H1 (cell line): Measurements from ENCODE around the gene PRKN. TPM values are rescaled to one million over a fixed set of nuclear protein-coding genes. Genes with fewer than 3 reads are reported as not detected.

ENCODE experiments used
- CTCF ChIA-PET: fragments of 300-600 bp; sonication (Branson Sonifier 250); formaldehyde crosslinking; loops from one replicate; lab custom pipeline; 2021; ENCODE audit not compliant: partially characterized antibody; lab: Charles Lee
- POLR2A ChIA-PET: fragments of 300-600 bp; sonication (Branson Sonifier 250); formaldehyde crosslinking; loops from one replicate; lab custom pipeline; 2021; ENCODE audit warnings: inconsistent platforms; ENCODE audit not compliant: partially characterized antibody; lab: Charles Lee
- DNase-seq, 2 experiments: peaks; one replicate each; pipeline versions ENCODE4 v3.0.0 to v3.0.0-alpha.2; 2010 to 2022; ENCODE audit warnings: low spot score in 2 of 2, low read depth in 1 of 2, mixed read lengths in 1 of 2
- FAIRE-seq: peaks from 2 replicates; lab custom pipeline; 2011; peaks lifted over from hg19 to GRCh38; lab: Jason Lieb, UNC
- H2AFZ ChIP-seq: 2 replicates; pipeline ENCODE4 v1.8.1; 2012; ENCODE audit warnings: low read length, inconsistent platforms
- H2AK5ac ChIP-seq: 2 replicates; pipeline ENCODE4 v1.6.1; 2013; ENCODE audit warnings: low read depth, low read length
- H2BK120ac ChIP-seq: replicated peaks from 2 replicates; pipeline ENCODE3; 2013; ENCODE audit warnings: low read depth, low read length, inconsistent platforms
- H2BK12ac ChIP-seq: 2 replicates; pipeline ENCODE4 v1.6.1; 2013; ENCODE audit warnings: low read depth, low read length
- H2BK15ac ChIP-seq: 2 replicates; pipeline ENCODE4 v1.6.1; 2013; ENCODE audit warnings: low read length
- H2BK20ac ChIP-seq: 2 replicates; pipeline ENCODE4 v1.6.1; 2013; ENCODE audit warnings: low read length
- H2BK5ac ChIP-seq: 2 replicates; pipeline ENCODE4 v1.6.1; 2013; ENCODE audit warnings: low read depth, low read length
- H3K14ac ChIP-seq: 2 replicates; pipeline ENCODE4 v1.6.1; 2013; ENCODE audit warnings: inconsistent platforms; ENCODE audit not compliant: insufficient read length
- H3K18ac ChIP-seq: 2 replicates; pipeline ENCODE4 v1.6.1; 2013; ENCODE audit warnings: low read length; ENCODE audit errors: extremely low read depth
- H3K23ac ChIP-seq: 2 replicates; pipeline ENCODE4 v1.6.1; 2013; ENCODE audit warnings: inconsistent platforms; ENCODE audit not compliant: insufficient read length
- H3K23me2 ChIP-seq: 2 replicates; pipeline ENCODE4 v1.6.1; 2013; ENCODE audit warnings: low read depth, low read length
- H3K27ac ChIP-seq: 2 replicates; pipeline ENCODE4 v1.6.1; 2011; ENCODE audit warnings: low read depth, low read length, inconsistent platforms
- H3K27me3 ChIP-seq, 4 experiments: replicated peaks in 1 of 4; 1 replicate in 1 of 4; 2 replicates in 3 of 4; pipeline versions ENCODE4 v1.6.1 to v1.8.1; 2011 to 2013; ENCODE audit warnings: low read length in 3 of 4, mild to moderate bottlenecking in 3 of 4, inconsistent platforms in 2 of 4, mixed read lengths in 2 of 4, moderate library complexity in 1 of 4; ENCODE audit not compliant: control insufficient read depth in 3 of 4, insufficient read depth in 3 of 4; ENCODE audit errors: extremely low read depth in 1 of 4
- H3K36me3 ChIP-seq, 4 experiments: 2 replicates each; pipeline versions ENCODE4 v1.6.1 to v1.8.1; 2011 to 2013; ENCODE audit warnings: mild to moderate bottlenecking in 4 of 4, low read length in 3 of 4, moderate library complexity in 2 of 4, control low read depth in 1 of 4, inconsistent platforms in 1 of 4; ENCODE audit not compliant: insufficient read depth in 4 of 4, control insufficient read depth in 2 of 4
- H3K4ac ChIP-seq: replicated peaks from 2 replicates; pipeline ENCODE3; 2013; ENCODE audit warnings: low read length, low read depth, mixed read lengths, inconsistent platforms; ENCODE audit not compliant: insufficient read length
- H3K4me1 ChIP-seq, 4 experiments: replicated peaks in 1 of 4; 1 replicate in 1 of 4; 2 replicates in 3 of 4; pipeline versions ENCODE4 v1.6.1 to v1.8.1; 2011 to 2013; ENCODE audit warnings: low read length in 3 of 4, inconsistent platforms in 2 of 4, mixed read lengths in 1 of 4; ENCODE audit not compliant: insufficient read depth in 4 of 4, control insufficient read depth in 3 of 4
- H3K4me2 ChIP-seq, 2 experiments: 2 replicates each; pipeline versions ENCODE4 v1.6.1 to v1.8.1; 2011 to 2013; ENCODE audit warnings: low read depth in 2 of 2, low read length in 2 of 2, control low read depth in 1 of 2, inconsistent platforms in 1 of 2, mild to moderate bottlenecking in 1 of 2; ENCODE audit not compliant: insufficient read depth in 1 of 2
- H3K4me3 ChIP-seq, 4 experiments: fragments of 200-600, 300-600 bp in 1 of 4; sonication (generic), shearing (Covaris generic), sonication (Bioruptor Twin) in 1 of 4; 2 replicates each; pipeline versions ENCODE4 v1.5.1 to v1.8.1; 2011 to 2016; ENCODE audit warnings: low read length in 4 of 4, low read depth in 3 of 4, control low read depth in 2 of 4, inconsistent platforms in 2 of 4, mild to moderate bottlenecking in 2 of 4, mixed read lengths in 1 of 4, moderate library complexity in 1 of 4; ENCODE audit not compliant: insufficient read depth in 2 of 4; ENCODE audit errors: extremely low read depth in 1 of 4
- H3K56ac ChIP-seq: replicated peaks from 2 replicates; pipeline ENCODE3; 2013; ENCODE audit warnings: low read depth, mild to moderate bottlenecking, mixed read lengths, low read length, inconsistent platforms; ENCODE audit not compliant: insufficient read length
- H3K79me1 ChIP-seq: 2 replicates; pipeline ENCODE4 v1.6.1; 2013; ENCODE audit warnings: low read depth, low read length, control low read depth
- H3K79me2 ChIP-seq, 2 experiments: 2 replicates each; pipeline versions ENCODE4 v1.6.1 to v1.8.1; 2012 to 2013; ENCODE audit warnings: low read length in 2 of 2, mild to moderate bottlenecking in 2 of 2, inconsistent platforms in 1 of 2; ENCODE audit not compliant: insufficient read depth in 2 of 2, control insufficient read depth in 1 of 2
- H3K9ac ChIP-seq, 4 experiments: replicated peaks in 1 of 4; 1 replicate in 1 of 4; 2 replicates in 3 of 4; pipeline versions ENCODE4 v1.6.1 to v1.8.1; 2011 to 2013; ENCODE audit warnings: low read depth in 3 of 4, low read length in 3 of 4, control low read depth in 2 of 4, mild to moderate bottlenecking in 2 of 4, moderate library complexity in 2 of 4, inconsistent platforms in 1 of 4; ENCODE audit errors: extremely low read depth in 1 of 4
- H3K9me3 ChIP-seq, 2 experiments: 2 replicates each; pipeline versions ENCODE4 v1.6.1 to v1.8.1; 2012 to 2013; ENCODE audit warnings: mild to moderate bottlenecking in 2 of 2, moderate library complexity in 2 of 2, control low read depth in 1 of 2, inconsistent platforms in 1 of 2, low read depth in 1 of 2, low read length in 1 of 2, mixed read lengths in 1 of 2; ENCODE audit not compliant: insufficient read depth in 2 of 2
- H4K20me1 ChIP-seq, 2 experiments: replicated peaks in 1 of 2; 2 replicates each; pipeline versions ENCODE3 to v1.8.1; 2011 to 2013; ENCODE audit warnings: inconsistent platforms in 2 of 2, low read length in 2 of 2, mild to moderate bottlenecking in 1 of 2; ENCODE audit not compliant: insufficient read depth in 2 of 2, control insufficient read depth in 1 of 2
- H4K5ac ChIP-seq: 2 replicates; pipeline ENCODE4 v1.6.1; 2013; ENCODE audit warnings: low read length, low read depth, mixed read lengths, inconsistent platforms; ENCODE audit not compliant: insufficient read length
- H4K8ac ChIP-seq: 2 replicates; pipeline ENCODE4 v1.8.0; 2013; ENCODE audit warnings: mild to moderate bottlenecking, moderate library complexity, low read length, inconsistent platforms; ENCODE audit not compliant: insufficient read depth; ENCODE audit errors: extremely low read depth
- H4K91ac ChIP-seq: replicated peaks from 2 replicates; pipeline ENCODE3; 2013; ENCODE audit warnings: low read length, mixed read lengths, inconsistent platforms; ENCODE audit not compliant: insufficient read length
- CTCF ChIP-seq, 3 experiments: IDR thresholded peaks; 1 replicate in 2 of 3; 2 replicates in 1 of 3; pipeline versions ENCODE4 v1.5.1 to v1.6.1; 2011; ENCODE audit warnings: low read length in 3 of 3, mild to moderate bottlenecking in 3 of 3, inconsistent platforms in 2 of 3, low read depth in 1 of 3, moderate library complexity in 1 of 3; ENCODE audit not compliant: insufficient read depth in 1 of 3; ENCODE audit errors: control extremely low read depth in 1 of 3
- RAD21 ChIP-seq, 2 experiments: IDR thresholded peaks in 1 of 2; conservative IDR thresholded peaks in 1 of 2; 2 replicates each; pipeline ENCODE4 v1.6.1; 2011; ENCODE audit warnings: low read depth in 2 of 2, low read length in 2 of 2, improper control_type of control experiment in 1 of 2, inconsistent platforms in 1 of 2, mild to moderate bottlenecking in 1 of 2, moderate library complexity in 1 of 2
- WGBS, 2 experiments: shearing (Covaris generic) in 1 of 2; methylation state at CpG; one replicate each; pipeline versions ENCODE4 v1.1.6 to v1.1.7; 2013 to 2015; ENCODE audit warnings: low lambda C conversion rate in 2 of 2, mixed read lengths in 2 of 2, inconsistent platforms in 1 of 2, low coverage in 1 of 2, missing lambda C conversion rate in 1 of 2; ENCODE audit not compliant: insufficient replicate concordance in 2 of 2, insufficient coverage in 1 of 2, insufficient read length in 1 of 2; ENCODE audit errors: extremely low coverage in 1 of 2, missing lambda C conversion rate in 1 of 2; 5-methylcytosine and 5-hydroxymethylcytosine counted together
- polyA plus RNA-seq, 7 experiments: library from polyadenylated mRNA; depleted of rRNA in 3 of 7; stranded (reverse) in 5 of 7; unstranded in 2 of 7; fragments of >200 nt in 5 of 7; fragments of 200-250 nt in 2 of 7; gene quantifications; 1 replicate in 5 of 7; 2 replicates in 1 of 7; 4 replicates in 1 of 7; pipeline versions ENCODE4 v1.2.1 to v1.2.3, GENCODE V29; 2011 to 2013; ENCODE audit warnings: missing spikeins in 2 of 7, mixed read lengths in 2 of 7
- total RNA-seq: library from RNA; stranded (reverse); fragmentation: NEBNext Ultra II Directional; extraction: Animal tissue kit (Norgen Biotek cat#: 25700); gene quantifications from 2 replicates; pipeline ENCODE4 v1.2.1, GENCODE V29; 2021
- TF ChIP-seq, protein P1 (sequence below): IDR thresholded peaks from 2 replicates; pipeline ENCODE4 v1.6.1; 2012; ENCODE audit warnings: inconsistent platforms

Gene PRKN
- total and polyA plus RNA-seq, 2 of the 8 experiments (the other 6 are each of a cell fraction or from before 2014, with no cell fraction given) = 0.13 to 0.29 TPM

DNA sequence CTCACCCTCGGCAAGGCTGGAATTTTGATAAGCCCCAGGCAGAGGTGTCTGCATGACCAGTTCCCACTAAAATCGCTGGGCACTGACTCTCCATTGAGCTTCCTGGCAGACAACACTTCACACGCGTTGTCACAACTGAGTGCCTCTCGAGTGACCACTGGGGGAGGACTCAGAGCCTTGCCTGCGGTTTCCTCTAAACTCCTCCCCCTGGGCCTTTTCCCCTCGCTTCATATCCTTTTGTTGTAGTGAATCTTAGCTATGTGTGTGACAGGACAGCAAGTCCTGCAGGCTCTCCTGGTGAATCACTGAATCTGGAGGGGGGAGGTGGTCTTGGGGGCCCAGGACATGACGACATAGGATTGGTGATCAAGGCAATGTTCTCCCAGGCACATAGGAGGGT is 670.8 kb downstream of the PRKN start:
- H3K4me3 ChIP-seq = no peak overlapping the region
- H3K56ac ChIP-seq = no peak overlapping the region
- H3K36me3 ChIP-seq = no peaks in the 10 kb centered on the region
- H2AFZ ChIP-seq = peak overlapping the region; percentile 85; the same call in 1 of the 2 replicates
- TF ChIP-seq CTCF (IDR thresholded peaks at IDR 0.05; ENCODE audit: control extremely low read depth in 1 of 3, insufficient read depth in 1 of 3, low read depth in 1 of 3, low read length in 3 of 3) (peak in 1 of 3 experiments; percentile 24; a peak in 1 of 4 replicates), RAD21 (IDR thresholded peaks at IDR 0.05 in 1 of 2, conservative IDR thresholded peaks at IDR 0.05 in 1 of 2; ENCODE audit: low read depth in 2 of 2, low read length in 2 of 2) (peak in 1 of 2 experiments; percentile 19; a peak in 2 of 4 replicates)
- TF ChIP-seq, protein P1, sequence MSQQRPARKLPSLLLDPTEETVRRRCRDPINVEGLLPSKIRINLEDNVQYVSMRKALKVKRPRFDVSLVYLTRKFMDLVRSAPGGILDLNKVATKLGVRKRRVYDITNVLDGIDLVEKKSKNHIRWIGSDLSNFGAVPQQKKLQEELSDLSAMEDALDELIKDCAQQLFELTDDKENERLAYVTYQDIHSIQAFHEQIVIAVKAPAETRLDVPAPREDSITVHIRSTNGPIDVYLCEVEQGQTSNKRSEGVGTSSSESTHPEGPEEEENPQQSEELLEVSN = no peak
- TF ChIP-seq, all 59 proteins: peak for 2
- Histone ChIP-seq H4K5ac (no peak overlapping the region), H3K14ac (no peak overlapping the region), H3K9ac (0 out of 7 replicates have a peak overlapping the region, but pooled peaks of 1 of the 4 experiments have one; percentile 31), H4K91ac (no peak overlapping the region), H3K79me1 (no peaks in the 10 kb centered on the region), H4K8ac (peak overlapping the region; percentile 63; the same call in 1 of the 2 replicates), H3K23me2 (peaks cover 5% of the 10 kb centered on the region), H3K9me3 (no peaks in the 10 kb centered on the region), H2BK20ac (no peak overlapping the region), H3K4me2 (no peak overlapping the region), H3K18ac (no peak overlapping the region), H3K4me1 (peaks cover 0 to 2% (median under 1%) of the 10 kb centered on the region in 4 experiments; a peak in 3 of 7 replicates), H2BK12ac (no peak overlapping the region), H2BK5ac (no peak overlapping the region), H2BK120ac (no peak overlapping the region), H4K20me1 (peaks cover 0 to 5% of the 10 kb centered on the region in 2 experiments), H3K4ac (no peak overlapping the region), H3K27ac (no peak overlapping the region), H3K23ac (no peak overlapping the region), H3K27me3 (no peaks in the 10 kb centered on the region), H2BK15ac (no peak overlapping the region), H3K79me2 (no peaks in the 10 kb centered on the region), H2AK5ac (no peak overlapping the region)
- 57% methylated on average over 8 of the region's 8 CpGs; no CpG with 5 or more reads in 1 of the 2 experiments for WGBS, 2 experiments
- CTCF ChIA-PET = interaction anchor here (1.0 kb wide), 1 partner anchor 347 kb away, joined by 3 read pairs; no protein-coding TSS in a partner anchor
- peak; percentile 33 to 48 for DNase-seq
- POLR2A ChIA-PET = no interaction called here
- FAIRE-seq = no peak
